IMR-90 (cell line): ENCODE measurements around the gene PTHLH.

Source experiments
- CEBPB ChIP-seq: IDR thresholded peaks from 2 replicates; pipeline ENCODE4 v1.6.1; 2012; ENCODE audit warnings: low read depth, low read length, improper control_type of control experiment
- CHD1 ChIP-seq: IDR thresholded peaks from 2 replicates; pipeline ENCODE4 v1.6.1; 2012; ENCODE audit warnings: low read depth, low read length, improper control_type of control experiment
- CTCF ChIP-seq: conservative IDR thresholded peaks from 2 replicates; pipeline ENCODE4 v1.5.1; 2012; ENCODE audit warnings: mild to moderate bottlenecking, low read depth, low read length, improper control_type of control experiment
- FOS ChIP-seq: fragments of 150-350 bp; IDR thresholded peaks from 2 replicates; pipeline ENCODE4 v1.6.1; 2016; ENCODE audit warnings: low read depth, low read length
- MAFK ChIP-seq: IDR thresholded peaks from 2 replicates; pipeline ENCODE4 v1.6.1; 2012; ENCODE audit warnings: low read depth, low read length, improper control_type of control experiment
- MAZ ChIP-seq: IDR thresholded peaks from 2 replicates; pipeline ENCODE4 v1.6.1; 2012; ENCODE audit warnings: low read depth, mild to moderate bottlenecking, low read length, improper control_type of control experiment, moderate library complexity, borderline replicate concordance
- POLR2A ChIP-seq: IDR thresholded peaks from 2 replicates; pipeline ENCODE4 v1.6.1; 2012; ENCODE audit warnings: mild to moderate bottlenecking, low read depth, low read length
- USF2 ChIP-seq: fragments of 150-350 bp; IDR thresholded peaks from 2 replicates; pipeline ENCODE4 v1.6.1; 2017; ENCODE audit warnings: mild to moderate bottlenecking, antibody characterized with exemption, low read length, low read depth

- TF ChIP-seq FOS = no peak
- no peak for TF ChIP-seq CTCF
- no peak for TF ChIP-seq CEBPB
- TF ChIP-seq MAZ = no peak
- no peak for TF ChIP-seq MAFK
- no peak for TF ChIP-seq POLR2A
- no peak for TF ChIP-seq USF2
- TF ChIP-seq CHD1 = no peak
Observed at GRCh38 chr12:27915021-27915420, 57.5 kb downstream of the PTHLH start.
